GM12878 (cell line): ENCODE measurements around the gene RAPGEF4.

ENCODE experiments used
- POLR2AphosphoS2 ChIP-seq: IDR thresholded peaks from 2 replicates; pipeline ENCODE4 v1.6.1; 2011; ENCODE audit warnings: low read depth, mild to moderate bottlenecking, low read length, improper control_type of control experiment, moderate library complexity
- RBBP5 ChIP-seq: fragments of 200-600 bp; sonication (generic); conservative IDR thresholded peaks from 2 replicates; pipeline ENCODE4 v1.6.1; 2016
- TF ChIP-seq, protein P1 (sequence below), 3 experiments: IDR thresholded peaks in 2 of 3; conservative IDR thresholded peaks in 1 of 3; 2 replicates each; pipeline ENCODE4 v1.5.1; 2011; ENCODE audit warnings: low read depth in 3 of 3, low read length in 3 of 3, mild to moderate bottlenecking in 3 of 3, control low read depth in 2 of 3, moderate library complexity in 2 of 3, inconsistent platforms in 1 of 3, mixed read lengths in 1 of 3; ENCODE audit not compliant: control insufficient read depth in 2 of 3, insufficient read depth in 1 of 3; ENCODE audit errors: extremely low read depth in 1 of 3

DNA sequence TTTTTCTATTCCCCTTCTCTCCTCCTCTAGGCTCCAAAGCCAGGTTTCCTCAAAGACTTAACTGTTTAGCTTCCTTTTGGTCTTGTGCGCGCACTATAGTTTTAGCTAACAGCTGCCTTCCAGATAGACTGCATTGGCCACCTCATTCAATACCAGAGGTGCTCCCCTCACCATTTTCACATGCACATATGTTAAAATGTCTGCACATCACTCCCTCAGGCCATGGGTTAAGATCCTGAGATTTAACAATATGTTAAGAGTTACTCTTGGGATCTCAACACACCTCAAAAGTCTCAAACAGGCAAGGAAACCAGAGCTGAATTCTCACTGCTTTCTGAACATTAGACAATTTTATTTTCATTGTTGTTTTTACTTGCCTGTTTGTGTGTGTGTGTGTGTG lies 259.2 kb downstream of the RAPGEF4 start:
- TF ChIP-seq, protein P1, sequence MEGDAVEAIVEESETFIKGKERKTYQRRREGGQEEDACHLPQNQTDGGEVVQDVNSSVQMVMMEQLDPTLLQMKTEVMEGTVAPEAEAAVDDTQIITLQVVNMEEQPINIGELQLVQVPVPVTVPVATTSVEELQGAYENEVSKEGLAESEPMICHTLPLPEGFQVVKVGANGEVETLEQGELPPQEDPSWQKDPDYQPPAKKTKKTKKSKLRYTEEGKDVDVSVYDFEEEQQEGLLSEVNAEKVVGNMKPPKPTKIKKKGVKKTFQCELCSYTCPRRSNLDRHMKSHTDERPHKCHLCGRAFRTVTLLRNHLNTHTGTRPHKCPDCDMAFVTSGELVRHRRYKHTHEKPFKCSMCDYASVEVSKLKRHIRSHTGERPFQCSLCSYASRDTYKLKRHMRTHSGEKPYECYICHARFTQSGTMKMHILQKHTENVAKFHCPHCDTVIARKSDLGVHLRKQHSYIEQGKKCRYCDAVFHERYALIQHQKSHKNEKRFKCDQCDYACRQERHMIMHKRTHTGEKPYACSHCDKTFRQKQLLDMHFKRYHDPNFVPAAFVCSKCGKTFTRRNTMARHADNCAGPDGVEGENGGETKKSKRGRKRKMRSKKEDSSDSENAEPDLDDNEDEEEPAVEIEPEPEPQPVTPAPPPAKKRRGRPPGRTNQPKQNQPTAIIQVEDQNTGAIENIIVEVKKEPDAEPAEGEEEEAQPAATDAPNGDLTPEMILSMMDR (IDR thresholded peaks at IDR 0.05 in 2 of 3, conservative IDR thresholded peaks at IDR 0.05 in 1 of 3; ENCODE audit: control insufficient read depth in 2 of 3, extremely low read depth in 1 of 3, insufficient read depth in 1 of 3, low read depth in 3 of 3, low read length in 3 of 3) = no peak
- TF ChIP-seq POLR2AphosphoS2 (no peak), RBBP5 (no peak)
